ENCODE data around the gene BEGAIN.

- TF ChIP-seq CTCF (IDR thresholded peaks at IDR 0.05; ENCODE audit: insufficient read depth, low read depth, low read length), result no peak
- TF ChIP-seq EZH2 (IDR thresholded peaks at IDR 0.05; ENCODE audit: insufficient read depth, low read length), result no peak
These were observed 18.8 kb upstream of the BEGAIN start for GRCh38 chr14:100605706-100606686.

Measured in astrocyte (in vitro differentiated cells and primary cell).